SK-N-SH (cell line): ENCODE data around the gene AP4M1. TPM values are rescaled to one million over a fixed set of nuclear protein-coding genes. Genes with fewer than 3 reads are reported as not detected.

ENCODE experiments used
- CTCF ChIA-PET: fragments of 300-600, 350-600 bp; formaldehyde crosslinking; extraction: SDS; loops from one replicate; lab custom pipeline; 2021; lab: Yijun Ruan, JAX
- POLR2A ChIA-PET: fragments of 350-600 bp; sonication (Branson Sonifier 250); formaldehyde crosslinking; extraction: SDS; loops from one replicate; lab custom pipeline; 2020; ENCODE audit warnings: antibody characterized with exemption, inconsistent platforms; lab: Yijun Ruan, JAX
- DNase-seq: peaks from one replicate; pipeline ENCODE4 v3.0.0; 2012
- H2AFZ ChIP-seq: fragments of 200-600 bp; sonication (generic); 2 replicates; pipeline ENCODE4 v1.8.1; 2016; ENCODE audit warnings: antibody characterized with exemption, mild to moderate bottlenecking, low read depth
- H3F3A ChIP-seq: fragments of 200-600 bp; sonication (generic); replicated peaks from 2 replicates; pipeline ENCODE3; 2016; ENCODE audit warnings: antibody characterized with exemption, mild to moderate bottlenecking; ENCODE audit not compliant: insufficient read depth
- H3K27ac ChIP-seq, 2 experiments: fragments of 200-500 bp in 1 of 2; fragments of 200-600 bp in 1 of 2; sonication (Bioruptor generic) in 1 of 2; sonication (generic), shearing (Covaris generic) in 1 of 2; 2 replicates each; pipeline versions ENCODE4 v1.5.1 to v1.6.1; 2014 to 2016; ENCODE audit warnings: low read depth in 2 of 2, inconsistent platforms in 1 of 2, low read length in 1 of 2, mild to moderate bottlenecking in 1 of 2, mixed read lengths in 1 of 2
- H3K27me3 ChIP-seq: fragments of 200-600 bp; sonication (generic), shearing (Covaris generic); 2 replicates; pipeline ENCODE4 v1.6.1; 2016; ENCODE audit warnings: mixed run types; ENCODE audit not compliant: insufficient read depth
- H3K36me3 ChIP-seq, 2 experiments: fragments of 200-500 bp in 1 of 2; fragments of 200-600 bp in 1 of 2; sonication (Bioruptor generic) in 1 of 2; sonication (generic) in 1 of 2; replicated peaks in 1 of 2; 2 replicates each; pipeline versions ENCODE3 to v1.5.1; 2014 to 2016; ENCODE audit warnings: low read length in 1 of 2, mild to moderate bottlenecking in 1 of 2; ENCODE audit not compliant: insufficient read depth in 2 of 2, control insufficient read depth in 1 of 2
- H3K4me1 ChIP-seq, 2 experiments: fragments of 200-500 bp in 1 of 2; fragments of 200-600 bp in 1 of 2; sonication (Bioruptor generic) in 1 of 2; sonication (generic), shearing (Covaris generic) in 1 of 2; 2 replicates each; pipeline versions ENCODE4 v1.5.1 to v1.6.1; 2014 to 2016; ENCODE audit warnings: low read depth in 1 of 2, low read length in 1 of 2, mixed run types in 1 of 2; ENCODE audit not compliant: insufficient read depth in 2 of 2, control insufficient read depth in 1 of 2
- H3K4me2 ChIP-seq: fragments of 200-600 bp; sonication (generic), shearing (Covaris generic); 2 replicates; pipeline ENCODE4 v1.6.1; 2017; ENCODE audit warnings: mixed run types
- H3K4me3 ChIP-seq, 2 experiments: fragments of 200-500 bp in 1 of 2; fragments of 200-600 bp in 1 of 2; sonication (Bioruptor generic) in 1 of 2; sonication (generic), shearing (Covaris generic) in 1 of 2; 2 replicates each; pipeline versions ENCODE4 v1.5.1 to v1.8.1; 2014 to 2016; ENCODE audit warnings: low read depth in 2 of 2, inconsistent platforms in 1 of 2, low read length in 1 of 2, mild to moderate bottlenecking in 1 of 2, mixed read lengths in 1 of 2, moderate library complexity in 1 of 2
- H3K79me2 ChIP-seq: fragments of 200-600 bp; sonication (generic); 2 replicates; pipeline ENCODE4 v1.8.1; 2017; ENCODE audit warnings: mild to moderate bottlenecking; ENCODE audit not compliant: insufficient read depth
- H3K9ac ChIP-seq: fragments of 200-600 bp; sonication (generic); 2 replicates; pipeline ENCODE4 v1.6.1; 2017; ENCODE audit warnings: mixed run types
- H3K9me2 ChIP-seq: fragments of 200-600 bp; sonication (generic); 2 replicates; pipeline ENCODE4 v1.6.1; 2017; ENCODE audit warnings: mixed run types
- H3K9me3 ChIP-seq: fragments of 200-600 bp; sonication (generic); 2 replicates; pipeline ENCODE4 v1.6.1; 2017; ENCODE audit warnings: mixed run types, mild to moderate bottlenecking, moderate library complexity
- H4K20me1 ChIP-seq: fragments of 200-600 bp; sonication (generic); 2 replicates; pipeline ENCODE4 v1.6.1; 2017; ENCODE audit warnings: mild to moderate bottlenecking, mixed run types; ENCODE audit not compliant: insufficient read depth
- EP300 ChIP-seq, 2 experiments: IDR thresholded peaks; 2 replicates each; pipeline versions ENCODE4 v1.4.0 to v1.6.1; 2012; ENCODE audit warnings: borderline replicate concordance in 1 of 2, low read depth in 1 of 2, low read length in 1 of 2
- FOSL2 ChIP-seq: IDR thresholded peaks from 2 replicates; pipeline ENCODE4 v1.4.0; 2012; ENCODE audit warnings: low read depth, mild to moderate bottlenecking, moderate library complexity, borderline replicate concordance
- FOXJ3 ChIP-seq: sonication (generic); formaldehyde crosslinking; IDR thresholded peaks from 2 replicates; pipeline ENCODE4 v1.5.1; 2020; ENCODE audit warnings: mild to moderate bottlenecking, missing genetic modification reagents
- GATA2 ChIP-seq: sonication (generic); formaldehyde crosslinking; IDR thresholded peaks from 2 replicates; pipeline ENCODE4 v1.5.0; 2020; ENCODE audit warnings: mild to moderate bottlenecking, missing genetic modification reagents
- JUND ChIP-seq: IDR thresholded peaks from 2 replicates; pipeline ENCODE4 v1.4.0; 2012
- NFIC ChIP-seq: IDR thresholded peaks from 2 replicates; pipeline ENCODE4 v1.4.0; 2012; ENCODE audit warnings: borderline replicate concordance
- PBX3 ChIP-seq: IDR thresholded peaks from 2 replicates; pipeline ENCODE4; 2012
- POLR2AphosphoS5 ChIP-seq: IDR thresholded peaks from 2 replicates; pipeline ENCODE4 v1.6.1; 2012; ENCODE audit warnings: low read depth, low read length
- RCOR1 ChIP-seq: fragments of 150-350 bp; IDR thresholded peaks from 2 replicates; pipeline ENCODE4 v1.6.1; 2017; ENCODE audit warnings: antibody characterized with exemption, low read length
- RFX5 ChIP-seq: IDR thresholded peaks from 2 replicates; pipeline ENCODE4 v1.6.1; 2012; ENCODE audit warnings: mild to moderate bottlenecking, improper control_type of control experiment, low read length
- RXRA ChIP-seq: IDR thresholded peaks from 2 replicates; pipeline ENCODE4 v1.4.0; 2012; ENCODE audit warnings: low read depth, mild to moderate bottlenecking, borderline replicate concordance
- SIN3A ChIP-seq: IDR thresholded peaks from 2 replicates; pipeline ENCODE4 v1.6.1; 2012; ENCODE audit warnings: low read depth, mild to moderate bottlenecking, low read length, moderate library complexity, borderline replicate concordance
- SMC3 ChIP-seq: IDR thresholded peaks from 2 replicates; pipeline ENCODE4 v1.6.1; 2012; ENCODE audit warnings: low read depth, low read length, improper control_type of control experiment
- TAF1 ChIP-seq: IDR thresholded peaks from 2 replicates; pipeline ENCODE4 v1.6.1; 2012; ENCODE audit warnings: low read depth, mild to moderate bottlenecking, low read length, moderate library complexity, borderline replicate concordance
- TCF12 ChIP-seq: IDR thresholded peaks from 2 replicates; pipeline ENCODE4 v1.4.0; 2012
- TEAD4 ChIP-seq: IDR thresholded peaks from 2 replicates; pipeline ENCODE4 v1.4.0; 2012; ENCODE audit warnings: mild to moderate bottlenecking, borderline replicate concordance; ENCODE audit not compliant: insufficient read depth
- WGBS: methylation state at CpG from one replicate; pipeline ENCODE4 v1.1.6; 2017; ENCODE audit warnings: low lambda C conversion rate; 5-methylcytosine and 5-hydroxymethylcytosine counted together
- polyA plus RNA-seq, 3 experiments: library from polyadenylated mRNA; depleted of rRNA; stranded (reverse); fragments of >200 nt; gene quantifications; 2 replicates each; pipeline ENCODE4 v1.2.3, GENCODE V29; 2012
- TF ChIP-seq, protein P1 (sequence below): IDR thresholded peaks from 2 replicates; pipeline ENCODE4 v1.4.0; 2012; ENCODE audit warnings: low read depth, borderline replicate concordance

The AP4M1 gene
- polyA plus RNA-seq, 1 of the 3 experiments (the other 2 are of a cell fraction): 35.0 TPM

GRCh38 chr7:100100420-100101015 lies 925 bp upstream of the AP4M1 start (continued):
- TF ChIP-seq SMC3 (no peak), GATA2 (CRISPR knock-in tag) (no peak), SIN3A (peak; percentile 99), FOXJ3 (CRISPR knock-in tag) (peak; percentile 98), TAF1 (peak; percentile 72), EP300 (IDR thresholded peaks at IDR 0.05; ENCODE audit: borderline replicate concordance in 1 of 2, low read depth in 1 of 2, low read length in 1 of 2) (peak in 1 of 2 experiments; percentile 73; a peak in 1 of 4 replicates), NFIC (peak; percentile 60), TEAD4 (peak; percentile 87), RXRA (no peak; the same call in 1 of the 2 replicates), RCOR1 (no peak), FOSL2 (no peak), POLR2AphosphoS5 (no peak), RFX5 (peak; percentile 84)

- H2AFZ ChIP-seq: peak overlapping the region; percentile 73; the same call in 1 of the 2 replicates
- H3K27ac ChIP-seq: peak overlapping the region in 1 of 2 experiments; percentile 95; a peak in 2 of 4 replicates
- peaks cover 4% of the 10 kb centered on the region for H4K20me1 ChIP-seq
Measured at GRCh38 chr7:100102950-100103840, 1.8 kb downstream of the AP4M1 start.

More at GRCh38 chr7:100102950-100103840, 1.8 kb downstream of the AP4M1 start:
- H3K9me3 ChIP-seq: no peaks in the 10 kb centered on the region
- H3K4me3 ChIP-seq: peak overlapping the region; percentile 70 to 99; a peak in 2 of 4 replicates
- H3F3A ChIP-seq: peaks cover 33% of the 10 kb centered on the region
- H3K36me3 ChIP-seq: peaks cover 38 to 46% of the 10 kb centered on the region in 2 experiments
- POLR2A ChIA-PET: interaction anchor here (3.3 to 4.2 kb wide), 3 partner anchors 13 to 26 kb away, joined by 19 to 98 read pairs (median 70); partner anchors contain the start of genes COPS6 and MBLAC1
- H3K79me2 ChIP-seq: peaks cover 43% of the 10 kb centered on the region
- TF ChIP-seq PBX3 (peak; percentile 95), NFIC (peak; percentile 5; the same call in 1 of the 2 replicates), FOSL2 (peak; percentile 86; the same call in 1 of the 2 replicates), POLR2AphosphoS5 (peak; percentile 22; the same call in 1 of the 2 replicates), TCF12 (peak; percentile 69), FOXJ3 (CRISPR knock-in tag) (no peak), JUND (peak; percentile 56; the same call in 1 of the 2 replicates)
- TF ChIP-seq, protein P1, sequence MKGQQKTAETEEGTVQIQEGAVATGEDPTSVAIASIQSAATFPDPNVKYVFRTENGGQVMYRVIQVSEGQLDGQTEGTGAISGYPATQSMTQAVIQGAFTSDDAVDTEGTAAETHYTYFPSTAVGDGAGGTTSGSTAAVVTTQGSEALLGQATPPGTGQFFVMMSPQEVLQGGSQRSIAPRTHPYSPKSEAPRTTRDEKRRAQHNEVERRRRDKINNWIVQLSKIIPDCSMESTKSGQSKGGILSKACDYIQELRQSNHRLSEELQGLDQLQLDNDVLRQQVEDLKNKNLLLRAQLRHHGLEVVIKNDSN: no peak
- H3K4me2 ChIP-seq: peak overlapping the region; percentile 100
- peaks cover 21 to 24% of the 10 kb centered on the region in 2 experiments for H3K4me1 ChIP-seq
- H3K27me3 ChIP-seq: no peaks in the 10 kb centered on the region
- 85% methylated on average over 17 of the region's 17 CpGs for WGBS
- peak; percentile 29 for DNase-seq
- CTCF ChIA-PET: interaction anchor here (0.6 to 5.4 kb wide), 4 partner anchors 20 to 124 kb away, joined by 3 to 74 read pairs (median 24); partner anchors contain the start of gene ZNF3
- peak overlapping the region; percentile 98; the same call in 1 of the 2 replicates for H3K9ac ChIP-seq
- no peaks in the 10 kb centered on the region for H3K9me2 ChIP-seq
